Loucy (cell line): ENCODE measurements around the gene CFAP45.
A peak's percentile ranks its signal among the peaks of the same experiment; 100 is the strongest.

Experiments used
- H2AFZ ChIP-seq: fragments of 200-600 bp; sonication (generic); 2 replicates; pipeline ENCODE4 v1.6.0; 2016; ENCODE audit warnings: antibody characterized with exemption, mild to moderate bottlenecking, low read length, moderate library complexity
- H3F3A ChIP-seq: fragments of 200-600 bp; 2 replicates; pipeline ENCODE4 v1.6.0; 2016; ENCODE audit warnings: antibody characterized with exemption, low read depth, mild to moderate bottlenecking
- H3K27me3 ChIP-seq: fragments of 200-600 bp; sonication (generic); 2 replicates; pipeline ENCODE4 v1.6.1; 2014; ENCODE audit warnings: low read length, mild to moderate bottlenecking; ENCODE audit not compliant: insufficient read depth, poor library complexity, severe bottlenecking
- H3K36me3 ChIP-seq: fragments of 200-600 bp; sonication (generic); 2 replicates; pipeline ENCODE4 v1.6.1; 2016; ENCODE audit warnings: low read length; ENCODE audit not compliant: insufficient read depth
- H3K4me1 ChIP-seq: fragments of 200-600 bp; sonication (generic); 2 replicates; pipeline ENCODE4 v1.5.1; 2014; ENCODE audit warnings: low read length, mild to moderate bottlenecking; ENCODE audit not compliant: insufficient read depth, poor library complexity, severe bottlenecking
- H3K4me2 ChIP-seq: fragments of 200-600 bp; sonication (generic); 2 replicates; pipeline ENCODE4 v1.6.0; 2014; ENCODE audit warnings: antibody characterized with exemption, low read length, low read depth, mild to moderate bottlenecking; ENCODE audit not compliant: poor library complexity, severe bottlenecking
- H3K4me3 ChIP-seq: fragments of 200-600 bp; sonication (generic); 2 replicates; pipeline ENCODE4 v1.5.1; 2014; ENCODE audit warnings: low read length, mild to moderate bottlenecking, mixed read lengths; ENCODE audit not compliant: poor library complexity, severe bottlenecking
- H3K79me2 ChIP-seq: fragments of 200-600 bp; sonication (generic); 2 replicates; pipeline ENCODE4 v1.6.1; 2014; ENCODE audit warnings: low read length; ENCODE audit not compliant: insufficient read depth
- H3K9ac ChIP-seq: fragments of 200-600 bp; sonication (generic); 2 replicates; pipeline ENCODE4 v1.6.0; 2014; ENCODE audit warnings: mild to moderate bottlenecking, low read depth, low read length, moderate library complexity; ENCODE audit not compliant: poor library complexity, severe bottlenecking
- H3K9me2 ChIP-seq: fragments of 200-600 bp; sonication (generic); replicated peaks from 2 replicates; pipeline ENCODE4 v1.6.1; 2016; ENCODE audit warnings: low read depth, low read length, mixed read lengths
- H3K9me3 ChIP-seq: fragments of 200-600 bp; sonication (generic); 2 replicates; pipeline ENCODE4 v1.6.1; 2014; ENCODE audit warnings: mild to moderate bottlenecking, antibody characterized with exemption, low read length, low read depth; ENCODE audit not compliant: insufficient read depth
- H4K20me1 ChIP-seq: fragments of 200-600 bp; sonication (generic); 2 replicates; pipeline ENCODE4 v1.6.0; 2014; ENCODE audit warnings: antibody characterized with exemption, low read length, mild to moderate bottlenecking; ENCODE audit not compliant: insufficient read depth, poor library complexity, severe bottlenecking
- EZH2phosphoT487 ChIP-seq: fragments of 200-600 bp; IDR thresholded peaks from 2 replicates; pipeline ENCODE4 v1.6.1; 2018; ENCODE audit warnings: antibody characterized with exemption, mild to moderate bottlenecking, moderate library complexity, borderline replicate concordance
- TF ChIP-seq, protein P1 (sequence below): fragments of 200-600 bp; sonication (generic); conservative IDR thresholded peaks from 2 replicates; pipeline ENCODE4 v1.5.1; 2014; ENCODE audit warnings: mild to moderate bottlenecking, antibody characterized with exemption, low read length

Gene CFAP45

DNA sequence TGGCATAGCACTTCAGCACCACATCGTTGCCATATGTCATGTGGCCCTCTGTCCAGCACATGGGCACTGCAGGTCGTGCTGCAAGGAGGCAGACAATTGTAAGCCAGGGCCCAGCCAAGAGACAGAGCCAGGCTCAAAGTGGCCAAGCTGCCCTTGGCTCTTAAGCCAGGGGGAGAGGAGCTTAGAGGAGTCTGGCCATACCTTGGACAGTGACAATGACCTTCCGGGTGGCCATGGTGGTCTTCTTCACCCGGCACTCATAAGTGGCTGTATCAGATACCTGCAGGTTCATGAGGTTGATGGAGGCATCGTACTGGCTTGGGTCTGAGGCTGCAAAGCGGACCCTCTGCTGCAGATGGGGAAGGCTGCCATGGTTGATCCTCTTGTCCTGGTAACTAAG, 42.1 kb downstream of the CFAP45 start:
- no peak overlapping the region for H3K4me2 ChIP-seq
- H4K20me1 ChIP-seq, result no peaks in the 10 kb centered on the region
- TF ChIP-seq EZH2phosphoT487, result no peak
- TF ChIP-seq, protein P1, sequence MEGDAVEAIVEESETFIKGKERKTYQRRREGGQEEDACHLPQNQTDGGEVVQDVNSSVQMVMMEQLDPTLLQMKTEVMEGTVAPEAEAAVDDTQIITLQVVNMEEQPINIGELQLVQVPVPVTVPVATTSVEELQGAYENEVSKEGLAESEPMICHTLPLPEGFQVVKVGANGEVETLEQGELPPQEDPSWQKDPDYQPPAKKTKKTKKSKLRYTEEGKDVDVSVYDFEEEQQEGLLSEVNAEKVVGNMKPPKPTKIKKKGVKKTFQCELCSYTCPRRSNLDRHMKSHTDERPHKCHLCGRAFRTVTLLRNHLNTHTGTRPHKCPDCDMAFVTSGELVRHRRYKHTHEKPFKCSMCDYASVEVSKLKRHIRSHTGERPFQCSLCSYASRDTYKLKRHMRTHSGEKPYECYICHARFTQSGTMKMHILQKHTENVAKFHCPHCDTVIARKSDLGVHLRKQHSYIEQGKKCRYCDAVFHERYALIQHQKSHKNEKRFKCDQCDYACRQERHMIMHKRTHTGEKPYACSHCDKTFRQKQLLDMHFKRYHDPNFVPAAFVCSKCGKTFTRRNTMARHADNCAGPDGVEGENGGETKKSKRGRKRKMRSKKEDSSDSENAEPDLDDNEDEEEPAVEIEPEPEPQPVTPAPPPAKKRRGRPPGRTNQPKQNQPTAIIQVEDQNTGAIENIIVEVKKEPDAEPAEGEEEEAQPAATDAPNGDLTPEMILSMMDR, result no peak
- H3K9ac ChIP-seq, result no peak overlapping the region
- peaks cover 10% of the 10 kb centered on the region for H3K4me1 ChIP-seq
- no peaks in the 10 kb centered on the region for H3K9me3 ChIP-seq
- no peaks in the 10 kb centered on the region for H3K9me2 ChIP-seq
- H3K36me3 ChIP-seq, result no peaks in the 10 kb centered on the region
- no peak overlapping the region for H3K4me3 ChIP-seq
- no peaks in the 10 kb centered on the region for H3K27me3 ChIP-seq
- H3F3A ChIP-seq, result no peaks in the 10 kb centered on the region
- no peaks in the 10 kb centered on the region for H3K79me2 ChIP-seq
- no peak overlapping the region for H2AFZ ChIP-seq

DNA sequence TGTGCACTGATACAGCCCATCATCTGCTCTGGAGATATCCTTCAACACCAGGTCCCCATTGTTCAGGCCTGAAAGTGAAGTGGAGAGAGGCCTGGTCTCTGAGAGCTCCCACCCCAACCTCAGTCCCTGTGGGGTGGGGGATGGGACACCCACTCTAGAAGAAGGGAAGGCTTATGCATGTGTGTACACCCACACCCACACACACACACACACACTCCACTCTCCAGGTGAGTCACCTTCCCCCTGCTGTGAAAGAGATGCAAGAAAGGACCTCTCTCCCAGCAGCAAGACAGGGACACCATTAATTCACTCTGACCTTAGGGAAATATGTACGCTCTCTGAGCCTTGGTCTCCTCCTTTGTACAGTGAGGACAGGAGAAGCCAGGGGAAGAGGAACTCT, 43.4 kb downstream of the CFAP45 start:
- Histone ChIP-seq H3K9me3 (no peaks in the 10 kb centered on the region), H3K9ac (no peak overlapping the region), H3K4me2 (no peak overlapping the region), H3F3A (no peaks in the 10 kb centered on the region), H3K27me3 (no peaks in the 10 kb centered on the region), H3K4me1 (peaks cover 10% of the 10 kb centered on the region), H4K20me1 (no peaks in the 10 kb centered on the region), H3K79me2 (no peaks in the 10 kb centered on the region), H3K9me2 (no peaks in the 10 kb centered on the region), H3K4me3 (no peak overlapping the region), H3K36me3 (no peaks in the 10 kb centered on the region), H2AFZ (no peak overlapping the region)
- no peak for TF ChIP-seq EZH2phosphoT487
- TF ChIP-seq, protein P1, result no peak

DNA sequence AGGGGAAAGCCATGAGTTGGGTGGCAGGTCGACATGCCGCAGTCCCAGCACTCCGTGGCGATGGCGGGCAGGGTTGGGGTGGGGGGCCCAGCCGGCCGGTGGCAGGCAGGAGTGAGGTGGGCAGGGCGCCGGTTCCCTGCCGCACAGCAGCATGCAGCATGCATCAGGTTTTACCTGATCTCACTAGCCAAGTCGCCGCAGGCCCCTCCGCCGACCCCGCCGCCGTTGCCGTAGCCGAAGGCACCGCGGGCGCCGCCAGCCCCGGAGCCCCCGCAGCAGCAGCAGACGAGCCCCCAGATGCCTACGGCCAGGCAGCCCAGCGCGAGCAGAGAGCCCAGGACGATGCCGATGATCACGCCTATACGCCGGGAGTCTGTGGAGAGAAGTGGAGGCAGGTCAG, 44.3 kb downstream of the CFAP45 start:
- peak overlapping the region; percentile 75 for H3K4me3 ChIP-seq
- peak overlapping the region; percentile 84 for H3K4me2 ChIP-seq

More for the DNA sequence above, 44.3 kb downstream of the CFAP45 start:
- Histone ChIP-seq H3K79me2 (no peaks in the 10 kb centered on the region), H3K9me3 (no peaks in the 10 kb centered on the region), H3K36me3 (no peaks in the 10 kb centered on the region), H3K27me3 (no peaks in the 10 kb centered on the region), H3K9me2 (no peaks in the 10 kb centered on the region), H3K9ac (peak overlapping the region; percentile 81), H3F3A (no peaks in the 10 kb centered on the region), H4K20me1 (no peaks in the 10 kb centered on the region), H3K4me1 (peaks cover 10% of the 10 kb centered on the region), H2AFZ (no peak overlapping the region)
- TF ChIP-seq, protein P1, result no peak
- TF ChIP-seq EZH2phosphoT487, result no peak
